HG03097 (cell line): ENCODE data around the gene TMEM35B.
"Not testable (repeated sequence)": the region's sequence is repeated elsewhere in the genome, so short reads cannot be mapped to it uniquely, and the experiment has no call there.

Experiments used
- ATAC-seq: cut with Tn5 transposase; IDR thresholded peaks from one replicate; pipeline ENCODE4 v1.9.1; 2021; ENCODE audit not compliant: unreplicated experiment, low FRiP score

Gene TMEM35B

DNA sequence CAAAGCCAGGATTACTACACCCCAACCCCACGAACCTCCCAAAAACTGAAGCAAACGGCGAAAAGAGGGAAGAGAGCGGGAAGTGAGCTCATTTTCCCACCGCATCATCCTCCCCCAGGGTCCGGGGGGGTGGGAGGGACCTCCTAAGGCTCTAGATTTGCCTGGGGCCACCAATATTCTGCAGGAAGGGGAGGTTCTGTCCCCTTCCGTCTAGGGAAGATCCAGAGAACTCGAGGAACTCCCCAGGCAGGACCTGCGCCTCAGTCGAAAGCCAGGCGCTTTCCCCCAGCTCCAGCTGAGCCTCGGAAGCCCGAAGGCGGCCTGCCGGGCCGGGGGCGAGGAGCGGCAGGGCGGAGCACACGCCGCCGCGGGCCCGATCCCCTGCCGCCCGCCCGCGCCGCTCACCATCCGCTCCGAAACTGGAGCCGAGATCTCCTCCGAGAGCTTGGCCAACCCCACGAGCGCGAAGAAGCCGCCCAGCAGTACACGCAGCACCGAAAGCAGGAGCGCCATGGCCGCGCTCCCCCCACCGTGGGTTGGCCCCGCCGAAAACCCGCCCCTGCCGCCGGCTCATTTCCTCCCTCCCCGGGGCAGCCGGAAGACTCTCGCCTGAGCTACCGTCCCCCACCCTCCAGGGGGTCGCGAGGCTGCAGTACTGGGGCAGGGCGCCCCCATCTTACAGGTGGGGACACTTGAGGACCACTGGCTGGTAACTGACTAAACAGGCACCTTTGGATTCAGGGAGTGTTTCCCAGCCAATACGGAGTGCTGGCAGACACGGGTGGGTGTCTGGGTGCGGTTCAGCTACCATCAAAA is at the start of gene TMEM35B:
TMEM35B (minus strand) TSS at position 555 of the 816 bp plus-strand sequence; CDS start at position 513, 42 bp downstream.
- peak; percentile 58 for ATAC-seq

DNA sequence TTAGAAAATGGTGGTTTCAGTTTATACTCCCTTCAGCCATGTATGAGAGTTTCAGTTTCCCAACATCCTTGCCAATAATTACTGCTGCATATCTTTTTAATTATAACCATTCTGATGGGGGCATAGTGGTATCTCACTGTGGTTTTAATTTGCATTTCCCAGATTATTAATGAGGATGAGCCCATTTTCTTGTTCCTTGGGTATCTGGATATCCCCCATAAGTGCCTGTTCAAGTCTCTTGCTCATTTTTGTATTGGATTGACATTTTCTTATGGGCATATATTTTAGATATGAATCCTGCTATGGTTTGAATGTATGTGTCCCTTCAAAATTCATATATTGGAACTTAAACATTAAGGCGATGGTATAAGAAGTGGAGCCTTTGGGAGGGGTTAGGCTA is 48.2 kb upstream of the TMEM35B start:
- no peak for ATAC-seq

- no peak for ATAC-seq
Observed at GRCh38 chr1:35032384-35032739, 47.2 kb upstream of the TMEM35B start.

GRCh38 chr1:35030756-35031446 is 45.8 kb upstream of the TMEM35B start:
- ATAC-seq = no peak

- no peak for ATAC-seq
Observed at GRCh38 chr1:35030338-35030737, 45.2 kb upstream of the TMEM35B start.

GRCh38 chr1:35029761-35030160 is 44.6 kb upstream of the TMEM35B start:
- no peak for ATAC-seq

- ATAC-seq = no peak
Observed at GRCh38 chr1:35016406-35016805, 31.3 kb upstream of the TMEM35B start.

DNA sequence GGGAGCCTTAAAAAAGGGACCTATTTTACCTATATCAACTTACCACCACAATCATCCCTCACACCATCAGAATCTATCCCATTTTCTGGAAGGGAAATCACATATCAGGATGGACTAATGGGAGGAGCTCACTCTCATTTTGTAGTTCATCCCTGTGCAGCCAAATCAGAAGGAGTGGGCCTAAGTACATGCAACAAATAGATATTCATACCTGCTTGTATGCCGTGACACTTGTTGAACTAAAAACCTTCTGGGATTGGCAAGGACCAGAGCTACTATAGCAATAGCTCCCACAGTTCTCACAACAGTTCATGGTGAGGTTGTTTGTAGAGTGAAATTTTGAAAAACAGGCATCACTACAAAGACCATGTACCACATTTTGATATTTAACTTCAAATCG is 29.3 kb upstream of the TMEM35B start:
- ATAC-seq = no peak

DNA sequence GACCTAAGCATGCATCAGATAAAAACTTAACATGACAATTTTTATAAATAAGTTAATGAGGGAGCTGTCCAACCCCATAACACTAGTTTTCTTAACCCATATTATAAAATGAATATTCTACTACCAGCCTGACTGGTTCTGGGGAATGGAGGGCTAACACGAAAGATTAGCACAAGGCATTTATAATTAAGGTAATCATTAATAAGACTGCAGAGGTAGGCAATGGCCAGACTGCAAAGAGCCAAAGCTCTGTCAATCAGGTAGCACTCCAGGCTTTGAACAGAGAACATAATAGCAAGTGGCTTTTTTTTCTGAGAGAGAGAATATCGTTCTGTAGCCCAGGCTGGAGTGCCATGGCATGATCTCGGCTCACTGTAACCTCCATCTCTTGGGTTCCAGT is 20.6 kb upstream of the TMEM35B start:
- ATAC-seq = no peak

GRCh38 chr1:35001743-35002142 is 16.6 kb upstream of the TMEM35B start:
- no peak for ATAC-seq

- ATAC-seq = no peak
Observed at GRCh38 chr1:34994878-34995277, 9.7 kb upstream of the TMEM35B start.

GRCh38 chr1:34988581-34988980 is 3.4 kb upstream of the TMEM35B start:
- no peak for ATAC-seq

- no peak for ATAC-seq
Observed at GRCh38 chr1:34988147-34988546, 3.0 kb upstream of the TMEM35B start.

DNA sequence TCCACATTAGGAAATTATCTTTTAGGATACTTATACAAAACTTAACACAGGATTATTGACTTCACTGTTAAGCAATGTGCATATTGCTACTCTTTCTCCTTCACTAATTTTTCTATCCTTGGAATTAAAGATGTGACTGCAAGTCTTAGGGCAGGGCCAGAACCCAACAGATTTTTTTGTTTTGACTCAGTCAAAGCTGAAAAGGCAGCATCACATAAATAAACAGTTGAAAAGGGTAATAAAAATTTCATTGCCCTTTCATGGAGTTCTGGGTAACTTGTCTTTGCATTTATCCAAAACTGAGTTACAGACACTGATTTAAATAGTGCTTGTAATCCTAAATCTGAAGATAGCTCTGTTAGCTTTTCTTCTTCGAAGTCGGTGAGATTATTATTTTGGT is 1.9 kb upstream of the TMEM35B start:
- ATAC-seq = no peak

GRCh38 chr1:34985609-34985904 is 410 bp upstream of the TMEM35B start:
- not testable (repeated sequence) for ATAC-seq

DNA sequence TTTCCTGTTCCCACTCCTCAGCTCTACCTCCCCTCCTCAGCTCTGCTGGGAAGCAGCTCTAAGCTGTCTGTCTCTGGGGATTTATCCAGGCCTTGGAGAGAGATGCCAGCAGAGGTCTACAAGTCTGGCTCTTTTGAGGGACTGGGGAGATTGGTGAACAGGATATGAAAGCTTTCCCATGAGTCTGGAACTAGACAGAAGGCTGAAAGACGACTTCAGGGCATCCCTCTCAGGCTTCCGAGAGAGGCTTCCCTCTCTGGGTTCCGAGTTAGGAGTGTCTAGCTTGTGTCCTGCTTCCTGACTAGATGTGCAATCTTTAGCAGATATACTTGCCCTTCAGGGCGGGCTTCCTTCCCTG is 733 bp downstream of the TMEM35B start:
- no peak for ATAC-seq

GRCh38 chr1:34983700-34984355 is 1.3 kb downstream of the TMEM35B start:
- ATAC-seq = no peak

DNA sequence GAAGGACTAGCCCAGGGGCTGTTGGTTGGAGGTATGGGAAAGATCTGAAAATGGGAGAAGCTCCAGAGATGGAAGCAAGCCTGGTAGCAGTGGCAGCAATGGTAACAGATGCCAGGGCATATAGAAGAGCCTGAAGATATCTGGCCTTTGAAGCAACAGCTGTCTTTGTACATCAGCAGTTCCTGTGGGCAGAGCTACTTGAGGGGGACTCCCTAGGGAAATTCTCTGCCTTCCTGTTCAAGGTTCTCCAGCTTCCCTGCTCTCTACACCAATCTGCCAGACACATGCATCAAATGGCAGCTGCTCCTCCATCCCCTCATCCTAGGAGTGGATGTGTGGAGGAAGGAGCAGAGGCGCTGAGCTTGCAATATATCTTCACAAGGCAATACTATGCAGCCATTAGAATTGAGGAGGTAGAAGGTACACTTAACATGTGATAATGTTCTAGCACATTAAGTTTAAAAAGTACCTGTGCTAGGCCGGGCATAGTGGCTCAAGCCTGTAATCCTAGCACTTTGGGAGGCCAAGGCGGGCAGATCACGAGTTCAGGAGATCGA is 2.2 kb downstream of the TMEM35B start:
- no peak for ATAC-seq

GRCh38 chr1:34980715-34981114 is 4.4 kb downstream of the TMEM35B start:
- no peak for ATAC-seq

GRCh38 chr1:34978921-34979320 is 6.2 kb downstream of the TMEM35B start:
- ATAC-seq = no peak

DNA sequence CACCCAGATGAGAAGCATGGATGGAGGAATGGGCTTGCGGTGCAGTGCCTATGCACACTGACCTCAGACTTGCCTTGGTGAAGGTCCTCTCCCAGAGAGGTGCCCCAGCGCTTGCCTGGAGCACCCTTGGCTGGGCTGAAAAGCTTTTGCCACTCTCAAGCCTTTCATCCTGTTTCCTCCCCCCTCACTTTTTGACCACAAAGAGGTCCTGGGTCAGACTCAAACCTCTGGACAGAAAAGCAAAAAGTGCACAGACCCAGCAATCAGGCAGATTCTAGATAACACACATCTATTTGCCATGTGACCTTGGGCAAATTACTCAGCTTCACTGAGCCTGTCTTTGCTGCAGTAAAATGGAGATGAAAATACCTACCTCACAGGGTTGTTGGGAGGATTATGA is 7.3 kb downstream of the TMEM35B start:
- ATAC-seq = no peak

GRCh38 chr1:34977210-34977471 is 8.0 kb downstream of the TMEM35B start:
- no peak for ATAC-seq
